ENCODE results near the gene ST8SIA1.

ST8SIA1 gene

DNA sequence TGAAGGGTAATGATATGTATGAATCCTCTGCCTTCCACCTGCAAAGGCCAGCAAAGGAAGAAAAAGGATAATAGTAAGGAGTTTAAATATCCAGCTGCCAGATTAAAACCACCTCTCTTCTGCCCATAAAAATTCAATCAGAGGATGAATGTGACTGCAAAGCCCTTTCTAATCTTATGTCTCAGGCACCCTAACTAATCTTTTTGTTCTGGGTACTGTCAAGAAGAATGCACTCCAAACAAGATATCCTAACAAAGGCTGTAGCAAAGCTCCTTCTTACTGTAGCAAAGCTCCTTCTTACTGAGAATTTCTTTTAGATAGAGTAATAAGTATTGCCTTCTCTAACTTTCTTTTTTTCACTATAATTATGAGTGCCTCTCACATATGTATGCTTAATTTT lies 91.8 kb downstream of the ST8SIA1 start:
- DNase-seq (ENCODE audit: low spot score): no peak

DNA sequence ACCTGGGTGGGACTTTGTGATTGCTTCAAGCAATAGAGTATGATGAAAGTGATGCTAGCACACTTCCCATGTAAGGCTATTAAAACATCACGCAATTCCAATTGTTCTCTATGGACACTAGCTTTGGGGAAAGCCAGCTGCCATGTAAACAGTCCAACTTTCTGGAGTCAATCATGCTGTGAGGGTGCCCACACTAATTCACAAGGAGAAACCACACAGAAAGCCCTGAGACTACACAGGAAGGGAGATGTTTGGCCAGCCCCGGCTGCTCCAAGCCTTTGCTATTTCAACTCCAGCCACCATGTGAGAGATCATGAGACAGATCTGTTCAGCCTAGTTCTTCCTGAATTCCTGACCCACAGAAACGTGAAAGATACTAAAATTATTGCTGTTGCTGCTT lies 96.3 kb downstream of the ST8SIA1 start:
- DNase-seq (ENCODE audit: low spot score): peak; percentile 24

DNA sequence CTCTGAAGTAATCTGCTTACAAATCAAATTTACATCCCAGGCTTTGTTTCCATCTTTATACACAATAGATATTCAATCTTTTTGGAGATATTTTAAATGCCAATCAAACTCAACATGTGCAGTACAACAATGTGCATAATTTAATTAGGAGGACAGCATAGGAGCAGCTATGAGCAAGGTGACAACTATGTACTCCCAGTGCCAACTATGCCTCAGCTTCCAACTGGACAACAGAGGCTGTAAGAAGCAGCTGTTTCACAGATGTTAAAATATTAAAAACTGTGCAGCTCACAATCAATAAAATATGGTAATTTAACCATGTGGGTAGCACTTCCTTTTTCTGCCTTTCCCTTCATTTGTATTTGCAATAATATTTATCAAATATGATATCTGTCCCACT lies 99.9 kb downstream of the ST8SIA1 start:
- peak; percentile 77 for DNase-seq (ENCODE audit: low spot score)

DNA sequence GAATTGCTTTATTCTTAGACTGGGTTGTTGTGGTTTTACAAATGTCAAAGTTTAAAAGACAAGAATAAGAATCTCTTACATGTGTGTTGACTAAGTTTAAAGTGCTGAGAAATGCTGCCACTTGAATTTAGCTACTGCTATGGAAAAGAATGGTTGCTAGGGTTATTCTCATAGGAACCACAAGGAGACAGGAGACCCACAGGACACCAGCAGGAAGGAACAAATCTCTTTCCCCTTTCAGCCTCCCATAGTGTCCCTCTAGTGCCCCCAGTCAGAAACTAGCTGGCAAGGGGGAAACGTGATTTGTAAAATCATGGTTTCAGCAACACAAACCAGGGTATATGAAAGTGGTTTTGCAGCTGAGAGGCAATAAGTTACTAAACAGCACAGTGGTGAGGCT lies 102.7 kb downstream of the ST8SIA1 start:
- DNase-seq (ENCODE audit: low spot score): no peak

DNA sequence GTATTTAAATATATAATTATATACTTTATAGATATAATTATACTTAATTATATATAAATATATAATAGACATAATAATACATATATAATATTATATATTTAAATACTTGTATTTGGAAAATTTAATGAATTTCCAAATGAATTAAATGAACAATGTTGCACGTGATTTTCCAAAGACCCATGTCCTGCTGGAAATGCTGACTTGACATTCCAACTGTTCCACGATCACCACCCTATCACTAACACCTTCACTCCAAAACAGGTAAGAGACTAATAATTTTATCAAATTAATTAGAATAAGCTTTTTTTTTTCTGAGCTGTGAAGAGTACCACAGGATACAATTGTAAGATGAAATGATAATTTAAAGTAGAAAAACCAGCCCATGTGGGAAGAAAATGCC lies 103.4 kb downstream of the ST8SIA1 start:
- no peak for DNase-seq (ENCODE audit: low spot score)

DNA sequence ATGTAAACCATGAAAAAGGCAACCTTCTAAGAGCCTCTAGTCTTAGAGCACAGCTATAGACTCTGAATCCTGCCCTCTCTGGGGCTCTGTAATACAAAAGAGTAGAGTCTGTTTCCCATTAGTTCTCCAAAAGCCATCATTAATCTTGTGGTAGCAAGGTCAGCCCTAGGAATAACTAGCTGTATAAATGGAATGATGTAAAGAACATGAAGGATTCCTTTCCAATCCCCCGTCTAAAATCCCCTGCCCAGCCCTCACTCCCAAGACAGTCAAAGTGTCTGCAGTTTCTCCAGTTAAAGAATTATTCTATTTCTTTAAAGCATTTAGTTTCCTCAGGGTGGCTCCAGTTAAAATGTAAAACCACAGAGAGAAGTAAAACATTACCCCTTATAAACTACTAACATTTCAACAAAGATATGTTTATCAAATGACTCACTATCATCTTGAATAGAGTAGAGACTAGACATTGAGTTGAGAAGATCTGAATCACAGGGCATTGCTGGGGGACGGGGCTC lies 104.2 kb downstream of the ST8SIA1 start:
- peak; percentile 20 for DNase-seq (ENCODE audit: low spot score)

DNA sequence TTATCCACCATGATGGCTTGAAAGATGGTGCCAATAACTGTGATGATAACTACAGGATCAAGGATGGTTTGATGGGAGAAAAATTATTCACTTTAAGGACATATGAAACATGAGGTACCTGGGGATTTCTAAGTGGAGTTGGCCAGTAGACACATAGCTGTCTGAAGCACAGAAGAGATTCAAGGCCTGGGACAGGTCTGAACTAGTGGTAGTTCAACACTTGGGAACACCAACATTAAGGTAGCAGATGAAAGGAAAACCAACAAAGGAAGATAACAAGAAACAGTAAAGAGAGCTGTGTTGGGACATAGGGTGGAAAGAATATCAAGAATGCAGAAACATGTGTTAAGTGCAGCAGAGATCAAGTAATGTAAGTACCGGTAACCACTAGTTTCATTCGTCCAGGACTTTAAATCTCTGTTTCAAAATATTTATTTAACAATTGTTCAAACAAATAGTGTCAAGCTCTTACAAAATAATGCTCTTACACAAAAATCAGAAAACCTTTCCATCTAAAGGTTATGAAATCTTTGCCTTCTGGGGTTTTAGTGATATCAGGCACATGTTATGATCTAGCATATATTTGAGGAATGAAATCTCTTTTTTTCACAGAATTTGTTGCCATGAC lies 104.7 kb downstream of the ST8SIA1 start:
- no peak for DNase-seq (ENCODE audit: low spot score)

DNA sequence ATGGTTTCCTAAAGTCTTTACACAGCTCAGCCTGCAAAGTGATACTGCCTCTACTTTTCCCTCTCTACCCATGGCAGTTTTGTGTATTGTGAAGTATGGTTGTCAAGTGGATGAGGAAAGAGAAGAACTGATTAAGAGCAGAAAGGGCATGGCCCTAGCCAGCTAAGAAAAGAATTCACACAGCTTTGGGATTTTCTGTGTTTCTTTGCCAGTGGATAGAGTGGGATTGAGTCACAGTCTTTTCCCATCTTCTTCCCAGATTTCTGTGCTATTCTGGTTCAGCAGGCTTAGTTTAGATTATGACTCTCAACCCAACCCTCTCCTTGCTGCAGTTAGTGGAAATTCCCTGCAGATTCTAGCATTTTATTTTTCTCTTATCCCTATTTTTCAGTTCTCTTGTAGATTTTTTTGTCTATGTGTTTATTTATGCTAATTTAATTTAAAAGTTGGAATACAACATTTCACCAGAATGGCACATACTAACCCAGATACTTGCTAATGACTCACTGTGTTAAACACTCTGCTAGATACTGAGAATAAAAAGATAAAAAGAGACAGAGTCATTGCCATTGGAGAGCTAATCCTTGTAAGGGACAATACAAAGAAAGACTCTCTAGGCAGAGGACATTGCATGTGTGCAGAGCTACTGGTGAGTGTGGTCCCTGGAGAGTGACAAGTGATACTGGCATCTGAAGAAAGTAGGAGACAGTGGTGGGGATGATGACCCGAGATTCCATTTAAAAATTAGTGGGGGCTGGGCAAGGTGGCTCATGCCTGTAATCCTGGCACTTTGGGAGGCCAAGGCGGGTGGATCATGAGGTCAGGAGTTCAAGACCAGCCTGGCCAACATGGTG lies 106.3 kb downstream of the ST8SIA1 start:
- peak; percentile 34 for DNase-seq (ENCODE audit: low spot score)

DNA sequence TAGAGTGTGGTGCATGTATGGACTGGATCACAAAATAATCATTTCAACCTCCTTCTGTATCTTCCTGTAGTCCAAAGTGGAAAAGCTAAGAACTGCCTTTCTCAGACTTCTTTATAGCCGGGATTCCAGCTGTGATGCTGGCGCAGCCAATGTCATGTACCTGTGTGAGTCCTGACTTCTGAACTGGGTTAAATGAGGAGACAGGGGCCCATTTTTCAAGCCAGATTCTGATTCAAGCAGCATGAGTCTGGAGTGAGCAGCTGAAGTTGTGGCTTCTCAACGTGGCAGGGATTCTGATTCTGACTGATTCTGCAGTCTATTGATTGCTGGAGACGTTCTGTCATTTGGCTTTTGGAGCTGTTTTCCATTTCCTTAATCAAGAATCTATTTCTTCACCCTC lies 111.2 kb downstream of the ST8SIA1 start:
- no peak for DNase-seq (ENCODE audit: low spot score)

DNA sequence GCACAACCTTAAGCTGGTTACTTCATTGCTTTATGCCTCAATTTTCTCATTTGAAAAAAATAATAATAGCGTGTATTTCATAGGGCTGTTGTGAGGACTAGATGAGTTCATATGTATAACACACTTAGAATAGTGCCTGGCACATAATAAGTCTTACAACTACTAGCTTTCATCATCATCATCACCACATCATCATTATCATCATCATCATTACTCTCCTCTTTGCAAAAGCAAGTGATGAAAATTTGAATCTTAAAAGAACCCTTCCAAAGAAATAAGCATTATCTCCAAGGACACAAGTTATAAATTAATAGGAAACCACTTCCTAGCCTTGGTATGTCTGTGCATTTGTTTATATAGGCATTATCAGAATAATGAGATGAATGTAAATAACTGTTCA lies 117.0 kb downstream of the ST8SIA1 start:
- DNase-seq (ENCODE audit: low spot score): no peak

DNA sequence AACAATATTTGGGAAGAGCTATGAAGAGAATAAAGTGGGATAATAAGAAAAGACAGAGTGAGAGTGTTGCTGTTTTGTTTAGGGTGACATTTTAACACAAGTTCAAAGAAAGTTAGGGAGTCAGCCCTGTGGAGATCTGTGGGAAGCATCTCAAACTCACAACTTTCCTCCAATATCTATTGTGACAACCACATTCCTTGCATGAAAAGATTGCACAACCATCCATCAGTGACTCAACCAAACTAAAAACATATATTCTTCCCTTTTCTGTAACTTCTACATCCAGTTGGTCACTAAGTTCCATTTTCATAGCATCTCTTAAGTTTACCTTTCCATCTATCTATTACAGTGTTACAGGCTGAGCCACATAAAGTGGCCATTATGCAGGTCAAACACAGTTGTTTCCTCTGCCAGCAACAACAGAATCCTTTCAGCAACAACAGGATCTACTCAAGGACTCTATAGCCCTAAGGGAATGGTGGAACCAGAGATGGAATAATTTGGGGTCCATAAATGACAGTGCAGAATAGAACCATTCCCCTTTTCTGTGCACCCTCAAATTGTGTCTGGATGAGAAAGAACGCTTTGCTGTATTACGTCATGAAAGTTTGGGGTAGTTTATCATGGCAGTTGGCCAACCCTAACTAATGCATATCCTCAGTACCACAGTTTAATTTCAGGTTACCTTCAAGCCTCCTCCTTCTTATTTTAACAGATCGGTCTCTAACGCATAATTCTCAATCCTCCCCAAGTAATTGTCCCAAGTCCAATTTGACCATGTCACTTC lies 118.8 kb downstream of the ST8SIA1 start:
- DNase-seq (ENCODE audit: low spot score): no peak

DNA sequence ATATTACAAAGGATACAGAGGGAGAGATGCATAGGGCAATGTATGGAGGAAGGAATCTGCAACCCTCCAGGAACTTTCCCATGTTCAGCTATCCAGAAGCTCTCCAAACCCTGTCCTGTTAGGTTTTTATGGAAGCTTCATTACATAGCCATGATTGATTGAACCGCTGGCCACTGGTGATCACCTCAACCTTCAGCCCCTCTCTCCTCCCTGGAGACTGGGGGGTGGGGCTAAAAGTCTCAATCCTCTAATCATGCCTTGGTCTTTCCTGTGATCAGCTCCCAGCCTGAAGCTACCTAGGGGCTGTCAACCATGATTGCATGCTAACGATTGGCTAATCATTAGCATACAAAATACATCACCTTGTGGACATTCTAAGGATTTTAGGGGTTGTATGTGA lies 123.4 kb downstream of the ST8SIA1 start:
- no peak for DNase-seq (ENCODE audit: low spot score)

DNA sequence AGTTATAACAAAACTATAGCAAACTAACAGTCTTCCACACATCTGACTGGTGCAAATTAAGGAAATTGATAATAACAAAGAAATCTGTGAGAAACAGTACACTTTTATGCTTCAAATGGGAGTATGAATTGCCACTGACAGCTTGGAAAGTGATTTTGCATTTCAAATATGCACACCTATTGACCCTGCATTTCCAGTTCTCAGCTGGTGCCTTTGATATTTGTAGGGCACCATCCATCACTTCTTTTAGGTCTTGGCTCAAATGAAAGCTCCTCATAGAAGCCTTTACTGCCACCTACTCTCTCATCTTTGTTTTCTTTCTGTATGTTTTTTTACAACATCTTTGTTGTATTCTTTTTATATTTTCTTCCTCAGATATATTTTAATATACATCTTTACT lies 125.1 kb downstream of the ST8SIA1 start:
- DNase-seq (ENCODE audit: low spot score): no peak

DNA sequence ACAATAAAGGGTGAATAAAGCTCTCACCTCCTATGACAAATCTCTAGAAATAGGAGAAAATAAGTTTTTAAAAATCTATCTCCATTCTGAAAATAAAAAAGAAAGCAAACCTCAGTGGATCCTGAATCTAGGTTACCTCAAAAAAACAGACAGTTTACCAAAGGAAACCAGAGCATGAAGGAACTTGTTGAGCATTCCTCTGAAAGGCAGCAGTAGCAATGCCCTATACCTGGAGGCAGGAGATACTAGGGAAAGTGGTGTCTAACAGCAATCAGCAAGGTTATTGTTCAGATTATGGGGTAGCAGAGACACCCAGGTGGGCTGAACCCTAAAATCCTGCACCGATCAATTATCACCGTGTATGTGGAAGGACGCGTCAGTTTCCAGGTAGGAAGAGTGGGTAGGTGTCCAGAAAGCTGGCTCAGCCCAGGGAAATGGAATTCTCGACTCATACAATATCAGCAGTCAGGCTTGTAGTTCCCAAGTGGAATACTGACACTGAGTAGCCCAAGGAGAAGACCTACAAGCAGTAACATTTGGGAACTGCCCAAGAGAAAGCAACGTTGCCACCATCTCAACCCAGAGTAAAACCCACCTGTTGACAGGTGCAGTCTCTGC lies 128.3 kb downstream of the ST8SIA1 start:
- DNase-seq (ENCODE audit: low spot score): no peak

DNA sequence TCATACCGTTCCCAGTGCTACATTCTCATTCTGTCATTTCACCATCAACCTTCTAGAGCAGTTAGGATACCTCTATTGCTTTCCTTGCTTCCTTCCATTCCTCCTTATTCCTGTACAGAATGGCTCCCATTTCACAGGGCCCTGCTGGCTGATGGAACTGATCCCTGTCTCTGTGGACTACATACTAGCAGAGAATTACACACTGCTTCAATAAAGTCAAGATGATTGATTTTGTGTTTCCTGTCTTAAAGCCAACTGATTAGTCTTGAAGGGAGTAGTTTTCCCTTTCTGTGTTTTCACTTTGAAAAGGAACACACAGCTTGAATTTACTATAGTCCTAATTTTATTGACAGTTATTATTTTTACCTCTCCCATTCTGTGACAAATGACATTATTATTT lies 130.1 kb downstream of the ST8SIA1 start:
- no peak for DNase-seq (ENCODE audit: low spot score)

DNA sequence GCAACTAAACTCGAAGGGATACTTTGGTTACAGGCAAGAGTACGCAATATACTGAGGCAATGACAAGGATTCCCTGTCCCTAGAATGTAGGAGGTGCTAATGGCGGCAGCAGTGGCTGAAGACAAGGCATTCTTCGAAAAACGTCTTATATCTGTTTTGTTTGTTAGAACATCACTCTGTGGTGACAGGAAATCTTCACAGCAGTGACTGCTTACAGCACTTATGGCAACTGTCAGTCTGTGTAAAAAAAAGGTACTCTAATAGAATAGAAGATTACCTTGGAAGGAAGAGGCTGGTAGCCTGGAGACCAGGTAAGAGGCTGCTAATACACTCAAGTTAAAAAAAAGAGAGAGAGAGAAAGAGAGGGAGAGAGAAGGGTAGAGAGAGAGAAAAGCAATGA lies 131.7 kb downstream of the ST8SIA1 start:
- DNase-seq (ENCODE audit: low spot score): no peak

DNA sequence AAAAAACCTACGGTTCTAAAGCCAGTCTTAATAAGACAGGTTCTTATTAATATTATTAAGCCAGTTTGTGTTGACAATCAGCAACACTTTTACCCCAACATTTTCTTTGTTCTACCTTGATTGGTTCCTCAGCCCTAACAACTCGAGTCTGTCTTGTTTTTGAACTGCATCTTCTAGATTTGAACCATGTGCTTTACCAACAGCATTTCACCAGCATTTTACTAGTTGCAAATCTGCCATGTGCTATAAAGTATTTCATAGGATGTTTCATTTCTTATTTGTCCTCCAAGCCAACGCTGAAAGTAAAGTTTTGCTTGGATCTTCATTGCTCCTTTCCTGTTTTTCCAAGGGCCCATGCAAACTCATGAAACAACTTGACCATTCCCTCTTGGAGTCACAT lies 133.4 kb downstream of the ST8SIA1 start:
- no peak for DNase-seq (ENCODE audit: low spot score)

DNA sequence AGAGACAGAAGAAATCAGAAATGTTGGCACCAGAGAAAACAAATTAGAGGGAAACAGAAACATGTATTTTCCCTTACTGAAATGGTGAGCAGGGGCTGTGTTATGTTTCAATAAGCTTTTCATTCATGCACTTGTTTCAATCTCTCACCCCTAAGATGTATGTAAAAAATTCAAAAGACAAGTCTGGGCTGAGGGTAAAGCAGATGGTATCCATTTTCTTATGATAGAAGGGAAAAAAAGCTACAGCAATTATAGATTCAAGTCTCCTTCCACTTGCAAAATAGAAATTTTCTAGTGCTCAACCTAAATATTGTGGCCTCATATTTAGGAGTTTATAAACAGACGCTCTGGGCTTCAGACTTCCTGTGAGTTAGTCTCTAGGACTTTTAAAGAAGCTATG lies 138.3 kb downstream of the ST8SIA1 start:
- no peak for DNase-seq (ENCODE audit: low spot score)

DNA sequence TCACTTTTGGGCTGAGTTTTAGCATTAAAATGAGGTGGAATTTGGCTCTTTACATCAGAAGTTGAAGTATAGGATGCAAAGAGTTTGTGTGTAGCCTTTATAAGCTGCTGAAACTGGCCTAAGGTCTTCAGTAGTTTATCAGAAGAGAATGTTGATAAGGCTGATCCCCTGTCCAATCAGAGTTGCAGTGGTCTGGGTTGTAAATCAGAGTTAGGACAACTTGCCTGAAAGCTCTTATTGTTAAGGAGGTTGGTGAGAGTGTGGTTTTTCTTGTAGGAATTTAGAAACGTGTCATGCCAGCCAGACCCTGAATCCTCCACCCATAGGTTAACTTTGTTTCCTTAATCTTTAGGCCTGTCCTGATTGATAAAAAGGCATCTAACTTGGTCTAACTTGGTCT lies 143.5 kb downstream of the ST8SIA1 start:
- no peak for DNase-seq (ENCODE audit: low spot score)

DNA sequence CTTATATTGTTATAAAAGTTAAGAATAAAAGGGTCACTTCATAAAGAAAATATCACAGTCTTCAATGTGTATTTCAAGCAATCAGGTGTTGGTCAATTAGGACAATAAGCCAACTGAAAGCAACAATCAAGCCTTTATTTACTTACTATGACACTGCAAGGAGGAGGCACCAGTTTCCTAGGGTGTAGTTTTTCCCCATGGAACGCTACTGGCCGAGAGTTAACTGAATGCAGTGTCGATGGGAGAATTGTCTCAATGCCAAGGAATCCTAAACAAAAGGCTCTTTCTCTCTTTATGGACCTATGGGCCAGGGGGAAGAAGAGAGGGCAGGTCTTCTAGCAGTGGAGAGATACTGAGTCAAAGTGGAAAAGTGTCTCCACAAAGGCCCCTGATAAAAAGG lies 146.1 kb downstream of the ST8SIA1 start:
- no peak for DNase-seq (ENCODE audit: low spot score)

DNA sequence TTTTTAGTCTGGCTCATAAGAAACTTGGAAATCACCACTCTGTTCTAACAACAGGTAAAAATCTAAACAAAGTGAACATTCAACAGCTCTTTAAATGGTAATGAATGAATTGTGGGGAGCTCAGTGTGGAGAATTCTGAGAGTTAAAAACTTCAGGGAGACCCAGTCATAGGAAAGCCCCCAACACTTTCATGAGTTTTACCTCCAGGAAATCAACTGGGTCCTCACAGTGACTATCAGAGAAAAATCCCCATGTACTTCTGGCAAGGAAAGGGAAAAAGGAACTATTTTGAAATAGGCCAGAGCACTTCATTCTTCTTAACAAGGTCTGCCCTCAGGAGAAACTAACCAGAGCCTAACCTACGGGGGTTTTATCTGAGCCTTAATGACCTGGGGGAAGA lies 153.8 kb downstream of the ST8SIA1 start:
- DNase-seq (ENCODE audit: low spot score): no peak

DNA sequence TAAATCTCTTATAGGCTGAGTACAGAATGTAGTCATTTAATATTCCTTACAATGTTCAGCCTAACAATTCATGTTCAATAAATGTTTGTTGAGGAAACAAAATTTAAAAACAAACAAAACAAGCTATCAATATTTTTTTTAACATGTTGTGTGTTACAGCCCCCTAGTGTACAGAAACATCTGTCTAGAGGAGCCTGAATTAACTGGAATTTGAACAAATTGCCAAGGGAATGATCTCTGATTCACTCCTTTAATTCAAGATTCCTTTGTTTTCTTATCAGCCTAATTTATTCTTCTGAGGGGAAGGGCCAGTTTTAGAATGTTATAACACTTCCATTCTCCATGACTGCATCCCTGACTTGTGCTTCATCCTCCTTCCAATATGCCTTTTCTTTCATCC lies 161.3 kb downstream of the ST8SIA1 start:
- no peak for DNase-seq (ENCODE audit: low spot score)

All from GM03348 (cell line).